HG02938 (cell line): ENCODE data around the gene NFXL1.

ENCODE experiments used
- ATAC-seq: cut with Tn5 transposase; IDR thresholded peaks from one replicate; pipeline ENCODE4 v1.9.1; 2021; ENCODE audit warnings: mild to moderate bottlenecking, moderate library complexity; ENCODE audit not compliant: unreplicated experiment

NFXL1 gene

GRCh38 chr4:47899639-47900038, 14.7 kb downstream of the NFXL1 start:
- no peak for ATAC-seq

GRCh38 chr4:47891928-47892327, 22.5 kb downstream of the NFXL1 start:
- ATAC-seq = no peak

DNA sequence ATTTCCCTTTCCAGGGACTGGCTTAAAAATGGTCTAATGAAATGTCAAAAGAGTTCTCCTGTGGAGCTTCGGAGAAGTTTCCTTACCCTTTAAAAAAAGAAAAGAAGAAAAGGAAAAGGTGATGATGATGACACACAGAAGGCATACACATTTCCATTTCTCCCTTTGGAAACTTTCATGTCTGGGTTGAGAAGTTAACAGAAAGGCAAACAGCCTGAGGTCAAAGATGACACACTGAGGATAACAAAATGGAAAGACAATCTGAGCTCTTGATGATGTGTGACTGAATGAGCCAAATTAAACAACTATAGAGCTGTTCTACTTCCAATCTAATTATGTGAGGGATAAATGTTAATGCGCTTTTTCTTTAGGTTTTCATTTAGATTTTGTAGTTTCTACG, 32.2 kb downstream of the NFXL1 start:
- no peak for ATAC-seq

DNA sequence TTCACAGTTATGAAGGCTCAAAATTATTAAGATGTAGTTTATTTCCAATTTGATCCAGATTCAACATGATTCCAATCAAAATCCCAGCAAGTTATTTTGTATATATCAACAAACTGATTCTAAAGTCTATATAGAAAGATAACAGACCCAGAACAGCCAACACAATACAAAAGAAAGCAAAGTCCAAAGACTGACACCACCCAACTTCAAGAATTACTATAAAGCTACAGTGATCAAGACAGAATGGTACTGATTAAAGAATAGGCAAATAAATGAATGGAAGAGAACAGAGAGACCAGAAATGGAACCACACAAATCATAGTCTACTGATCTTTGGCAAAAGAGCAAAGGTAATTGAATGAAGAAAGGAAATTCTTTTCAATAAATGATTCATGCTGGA, 34.9 kb downstream of the NFXL1 start:
- ATAC-seq = no peak

- ATAC-seq = no peak
These were observed 37.4 kb downstream of the NFXL1 start for GRCh38 chr4:47876784-47877546.

GRCh38 chr4:47876310-47876709, 38.1 kb downstream of the NFXL1 start:
- no peak for ATAC-seq

GRCh38 chr4:47873877-47874541, 40.4 kb downstream of the NFXL1 start:
- no peak for ATAC-seq

- no peak for ATAC-seq
These were observed 50.9 kb downstream of the NFXL1 start for GRCh38 chr4:47863486-47863885.

DNA sequence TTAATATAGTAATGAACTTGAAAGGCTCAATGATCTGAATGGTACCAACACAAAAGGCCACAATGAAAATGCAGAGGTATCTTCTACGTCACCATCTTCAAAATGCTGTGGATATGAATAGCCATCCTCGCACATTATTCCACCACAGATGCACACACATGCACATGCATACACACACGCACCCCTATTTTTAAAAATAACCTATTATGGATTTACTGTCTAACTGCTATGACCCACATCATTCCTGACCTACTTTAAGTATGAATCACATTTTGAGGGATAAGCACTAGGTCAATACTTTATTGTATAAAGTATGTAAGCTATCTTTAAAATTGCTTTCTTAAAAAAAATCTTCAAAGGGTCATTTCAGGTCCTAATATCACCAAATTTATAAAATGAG, 52.1 kb downstream of the NFXL1 start:
- ATAC-seq = no peak

GRCh38 chr4:47860305-47860704, 54.1 kb downstream of the NFXL1 start:
- ATAC-seq = no peak

DNA sequence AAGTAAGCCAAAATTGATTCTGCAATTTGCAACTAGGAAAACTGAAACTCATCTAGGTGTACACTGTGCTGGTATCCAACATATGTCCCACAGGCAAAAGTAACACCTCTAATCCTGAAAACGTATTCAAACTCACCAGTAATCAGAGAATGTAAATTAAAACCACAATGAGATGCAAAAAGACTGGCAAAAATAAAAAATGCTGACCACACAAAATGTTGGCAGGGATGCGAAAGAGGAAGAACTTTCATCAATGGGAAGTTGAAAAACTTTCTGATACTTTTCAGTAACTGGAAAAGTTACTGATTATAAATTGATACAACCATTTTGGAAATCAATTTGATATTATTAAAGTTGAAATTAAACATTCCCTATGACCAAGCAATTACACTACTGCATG, 56.4 kb downstream of the NFXL1 start:
- ATAC-seq = no peak

- no peak for ATAC-seq
These were observed 57.7 kb downstream of the NFXL1 start for GRCh38 chr4:47856713-47857112.

- no peak for ATAC-seq
These were observed 59.0 kb downstream of the NFXL1 start for GRCh38 chr4:47855350-47855749.

DNA sequence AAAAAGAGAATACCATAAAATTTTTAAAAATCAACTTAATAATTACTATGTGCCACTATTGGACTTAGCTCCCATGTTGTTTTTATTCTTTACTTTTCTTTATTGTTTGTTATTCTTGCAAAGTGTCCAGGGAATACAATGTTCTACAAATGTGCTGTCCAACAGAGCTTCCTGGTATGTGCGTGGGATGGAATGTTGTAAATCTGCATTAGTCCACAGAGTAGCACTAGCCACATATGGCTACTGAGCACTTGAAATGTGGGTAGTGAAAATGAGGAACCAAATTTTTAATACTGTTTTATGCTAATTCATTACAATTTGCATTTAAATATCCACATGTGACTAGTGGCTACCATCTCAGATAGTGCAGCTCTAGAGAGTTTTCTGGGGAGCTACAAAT, 62.2 kb downstream of the NFXL1 start:
- ATAC-seq = no peak

DNA sequence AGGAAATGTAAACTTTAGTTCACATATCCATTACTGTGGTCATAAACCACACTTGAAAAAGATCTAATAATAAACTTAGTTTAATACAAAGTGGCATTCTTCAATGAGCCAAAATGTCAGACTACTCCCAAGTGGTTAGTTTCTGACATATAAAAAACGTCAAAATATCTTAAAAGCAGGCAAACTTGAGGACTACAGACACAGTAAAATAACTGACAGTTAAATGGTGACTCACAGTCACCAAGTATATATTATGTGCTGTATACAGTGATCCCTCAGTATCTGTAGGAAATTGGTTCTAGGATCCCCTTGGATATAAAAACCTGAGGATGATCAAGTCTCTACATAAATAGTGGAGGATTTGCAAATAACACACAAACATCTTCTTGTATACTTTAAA, 64.9 kb downstream of the NFXL1 start:
- ATAC-seq = no peak

DNA sequence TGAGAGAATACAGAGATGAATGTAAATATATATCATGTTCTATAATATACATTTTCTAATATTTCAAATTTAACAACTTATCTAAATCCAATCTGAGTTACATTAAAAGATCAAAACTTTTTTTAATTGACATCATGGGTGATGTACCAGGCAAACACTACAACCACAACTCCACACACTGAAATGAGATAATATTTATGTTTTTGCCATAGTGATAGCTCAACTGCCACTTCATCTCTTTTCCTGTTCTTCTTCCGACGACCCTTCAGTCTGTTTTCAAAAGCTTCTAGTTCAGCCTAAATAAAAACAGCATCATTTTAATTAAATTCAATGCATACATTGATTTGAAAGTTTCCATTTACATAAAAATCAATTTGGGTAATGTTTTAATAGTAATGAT, 66.3 kb downstream of the NFXL1 start:
- no peak for ATAC-seq

GRCh38 chr4:47842985-47843384, 71.4 kb downstream of the NFXL1 start:
- ATAC-seq = no peak

DNA sequence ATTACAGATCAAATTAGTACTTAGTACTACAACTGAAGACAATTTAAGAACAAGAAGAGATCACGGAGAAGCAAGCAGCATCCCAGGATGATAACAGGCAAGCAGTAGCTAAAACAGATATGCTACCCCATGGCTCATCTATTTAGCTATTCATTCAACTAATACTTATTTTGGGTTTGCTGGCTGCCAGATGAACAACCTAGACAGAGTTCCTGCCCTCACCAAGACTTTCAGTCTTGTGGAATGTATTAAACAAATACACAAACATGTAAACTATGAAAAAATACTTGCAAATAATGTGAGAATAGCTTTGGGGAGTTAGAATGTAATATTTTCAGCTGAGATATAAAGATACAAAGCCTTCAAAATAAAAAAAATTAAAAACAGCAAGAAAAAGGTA, 74.1 kb downstream of the NFXL1 start:
- no peak for ATAC-seq

DNA sequence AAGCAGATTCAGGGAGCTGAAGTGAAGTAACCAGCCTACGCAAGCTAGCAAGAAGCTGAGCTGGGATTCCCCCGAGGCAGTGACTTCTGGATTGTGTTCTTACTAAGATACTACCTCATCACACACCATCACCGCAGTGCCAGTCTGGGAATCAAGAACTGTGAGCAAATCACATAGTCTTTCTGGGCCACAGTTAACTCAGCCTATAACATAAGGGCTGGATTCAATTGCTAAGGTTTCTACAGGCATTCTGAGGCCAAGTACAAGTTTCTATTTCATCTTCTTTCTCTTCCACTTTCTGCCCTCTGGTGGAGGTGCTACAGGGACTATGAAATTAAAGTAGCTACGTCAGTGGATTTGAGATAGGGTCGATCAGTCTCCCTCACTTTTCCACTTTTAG, 75.1 kb downstream of the NFXL1 start:
- ATAC-seq = peak; percentile 64

DNA sequence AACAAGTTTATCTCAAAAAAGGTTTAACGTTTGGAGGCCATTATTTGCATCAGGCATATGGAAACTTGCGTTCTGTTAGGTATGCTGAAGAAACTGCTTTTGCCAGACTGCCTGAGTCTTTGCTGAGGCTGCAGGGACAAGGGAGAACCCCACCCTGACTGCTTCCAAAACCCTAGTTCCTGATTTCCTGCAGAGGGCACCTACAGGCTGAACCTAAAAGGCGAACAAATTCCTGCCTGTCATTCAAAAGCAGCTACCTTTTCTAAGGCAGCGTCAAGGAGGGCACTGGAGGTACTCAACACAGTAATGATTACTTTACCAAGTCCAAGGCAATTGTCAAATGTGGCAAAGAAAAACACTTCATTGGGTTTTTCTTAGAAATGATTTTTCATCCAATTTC, 75.9 kb downstream of the NFXL1 start:
- ATAC-seq = no peak

DNA sequence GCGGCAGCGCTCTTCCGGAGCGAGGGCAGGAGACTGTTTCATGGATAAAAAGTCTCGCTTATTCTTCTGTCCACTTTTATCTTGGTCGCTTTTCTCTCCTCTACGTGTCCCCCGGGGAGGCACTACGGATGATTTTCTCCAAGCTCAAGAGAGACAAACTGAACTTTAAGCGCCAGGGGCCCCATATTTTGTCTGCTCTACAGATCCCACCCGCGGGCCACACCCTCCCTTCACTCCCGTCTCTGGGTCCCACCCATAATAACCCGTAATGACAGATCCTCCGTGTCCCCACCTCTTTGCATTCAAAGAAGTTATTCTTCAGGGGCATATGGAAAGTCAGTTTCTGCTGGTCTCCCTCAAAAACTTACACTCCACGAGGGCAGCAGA, 76.5 kb downstream of the NFXL1 start, which contains the start of gene CORIN:
TSS of gene CORIN (minus strand) at position 160 of the 387 bp plus-strand sequence. CDS start at position 42, 118 bp downstream.
- no peak for ATAC-seq

- peak; percentile 54 for ATAC-seq
These were observed 77.1 kb downstream of the NFXL1 start for GRCh38 chr4:47837094-47837907.
